GM12878 (cell line): ENCODE data around the gene XPC. TPM values are rescaled to one million over a fixed set of nuclear protein-coding genes. Genes with fewer than 3 reads are reported as not detected.

ENCODE experiments used
- ATAC-seq: fragments of 200-7000 bp; cut with Tn5 transposase; 3 replicates; pipeline ENCODE4 v1.9.1; 2020; ENCODE audit warnings: mild to moderate bottlenecking, moderate library complexity
- BruUV-seq: library from RNA; stranded (reverse); fragments of 400-500 nt; replicated peaks from 2 replicates; lab custom pipeline; 2021; lab: Mats Ljungman, UMichigan
- CTCF ChIA-PET: fragments of 300-600 bp; sonication (Branson Sonifier 250); formaldehyde crosslinking; extraction: SDS; loops from one replicate; lab custom pipeline; 2021; ENCODE audit warnings: inconsistent platforms; lab: Yijun Ruan, JAX
- POLR2A ChIA-PET: fragments of 350-600 bp; formaldehyde crosslinking; extraction: SDS; loops from one replicate; lab custom pipeline; 2021; ENCODE audit warnings: inconsistent platforms; lab: Charles Lee
- RAD21 ChIA-PET: fragments of 300-600 bp; sonication (Branson Sonifier 250); formaldehyde crosslinking; loops from one replicate; lab custom pipeline; 2023; ENCODE audit warnings: antibody characterized with exemption; ENCODE audit not compliant: unreplicated experiment; lab: Charles Lee
- SMC1A ChIA-PET: fragments of 300-600 bp; sonication (Branson Sonifier 250); formaldehyde crosslinking; loops from one replicate; lab custom pipeline; 2023; ENCODE audit not compliant: unreplicated experiment, uncharacterized antibody; lab: Charles Lee
- DNase-seq: peaks from one replicate; pipeline ENCODE4 v3.0.0-alpha.2; 2011; ENCODE audit warnings: low read depth, low spot score
- FAIRE-seq: peaks from 3 replicates; lab custom pipeline; 2011; peaks lifted over from hg19 to GRCh38; lab: Jason Lieb, UNC
- H2AFZ ChIP-seq: 2 replicates; pipeline ENCODE4 v1.6.0; 2011; ENCODE audit warnings: low read depth, low read length, control low read depth; ENCODE audit not compliant: control insufficient read depth
- H3K27ac ChIP-seq: 2 replicates; pipeline ENCODE4 v1.5.1; 2011; ENCODE audit warnings: control low read depth; ENCODE audit not compliant: control insufficient read depth, insufficient read depth
- H3K27me3 ChIP-seq, 2 experiments: replicated peaks in 1 of 2; 2 replicates each; pipeline versions ENCODE4 v1.6.0 to v1.6.1; 2011; ENCODE audit warnings: low read length in 1 of 2; ENCODE audit not compliant: control insufficient read depth in 2 of 2, insufficient read depth in 2 of 2
- H3K36me3 ChIP-seq, 2 experiments: 2 replicates each; pipeline ENCODE4 v1.5.1; 2011; ENCODE audit warnings: low read length in 1 of 2; ENCODE audit not compliant: control insufficient read depth in 2 of 2, insufficient read depth in 2 of 2
- H3K4me1 ChIP-seq: 2 replicates; pipeline ENCODE4 v1.6.1; 2011; ENCODE audit warnings: mild to moderate bottlenecking, low read length, moderate library complexity, mixed read lengths; ENCODE audit not compliant: control insufficient read depth, insufficient read depth
- H3K4me2 ChIP-seq: 2 replicates; pipeline ENCODE4 v1.6.0; 2011; ENCODE audit warnings: control low read depth; ENCODE audit not compliant: control insufficient read depth, insufficient read depth
- H3K4me3 ChIP-seq: fragments of 200-600 bp; sonication (generic); 2 replicates; pipeline ENCODE4 v1.5.1; 2016
- H3K79me2 ChIP-seq: 2 replicates; pipeline ENCODE4 v1.6.0; 2011; ENCODE audit warnings: low read length; ENCODE audit not compliant: control insufficient read depth, insufficient read depth
- H3K9ac ChIP-seq: 2 replicates; pipeline ENCODE4 v1.8.0; 2011; ENCODE audit warnings: low read length, control low read depth, mixed read lengths; ENCODE audit not compliant: control insufficient read depth, insufficient read depth
- H3K9me3 ChIP-seq: replicated peaks from 3 replicates; pipeline ENCODE4 v1.5.1; 2011; ENCODE audit warnings: mild to moderate bottlenecking, low read length; ENCODE audit not compliant: control insufficient read depth, insufficient read depth
- H4K20me1 ChIP-seq: 2 replicates; pipeline ENCODE4 v1.6.0; 2011; ENCODE audit not compliant: control insufficient read depth, insufficient read depth
- BACH1 ChIP-seq: fragments of 450-650 bp; IDR thresholded peaks from 2 replicates; pipeline ENCODE4 v1.6.1; 2017; ENCODE audit warnings: mild to moderate bottlenecking, borderline replicate concordance
- CBFB ChIP-seq: IDR thresholded peaks from 2 replicates; pipeline ENCODE4 v1.6.1; 2016; ENCODE audit warnings: antibody characterized with exemption, low read depth
- ELK1 ChIP-seq: IDR thresholded peaks from 2 replicates; pipeline ENCODE4 v1.6.1; 2012; ENCODE audit warnings: low read depth, low read length, improper control_type of control experiment
- GABPA ChIP-seq: IDR thresholded peaks from 2 replicates; pipeline ENCODE4 v1.6.1; 2014; ENCODE audit warnings: antibody characterized with exemption, low read depth, mild to moderate bottlenecking, inconsistent platforms
- MAX ChIP-seq: IDR thresholded peaks from 2 replicates; pipeline ENCODE4 v1.6.1; 2012; ENCODE audit warnings: low read depth, low read length, improper control_type of control experiment
- NFYB ChIP-seq: IDR thresholded peaks from 2 replicates; pipeline ENCODE4 v1.6.1; 2011; ENCODE audit warnings: low read depth, mild to moderate bottlenecking, low read length, improper control_type of control experiment, moderate library complexity; ENCODE audit not compliant: insufficient read depth
- PAX5 ChIP-seq: IDR thresholded peaks from 2 replicates; pipeline ENCODE4 v1.6.1; 2011; ENCODE audit warnings: low read depth, low read length, borderline replicate concordance
- POLR2AphosphoS5 ChIP-seq: IDR thresholded peaks from 2 replicates; pipeline ENCODE4 v1.6.1; 2011; ENCODE audit warnings: mild to moderate bottlenecking, low read length, inconsistent platforms
- TARDBP ChIP-seq: IDR thresholded peaks from 2 replicates; pipeline ENCODE4 v1.6.1; 2016; ENCODE audit warnings: borderline replicate concordance
- ZBTB11 ChIP-seq: fragments of 450-650 bp; formaldehyde crosslinking; IDR thresholded peaks from 2 replicates; pipeline ENCODE4 v1.5.0; 2022; ENCODE audit warnings: mild to moderate bottlenecking, missing genetic modification characterization
- ZNF207 ChIP-seq: fragments of 450-650 bp; IDR thresholded peaks from 2 replicates; pipeline ENCODE4 v1.6.1; 2014; ENCODE audit warnings: antibody characterized with exemption, mild to moderate bottlenecking, borderline replicate concordance
- WGBS: methylation state at CpG from one replicate; pipeline ENCODE4 v1.1.6; 2016; ENCODE audit warnings: low lambda C conversion rate; ENCODE audit not compliant: insufficient replicate concordance, insufficient coverage; ENCODE audit errors: missing lambda C conversion rate; 5-methylcytosine and 5-hydroxymethylcytosine counted together
- in situ Hi-C: fragments of 300-500 bp; cut with MboI; formaldehyde crosslinking; loops from 9 replicates; pipeline ENCODE4 v1.14.3; 2018; ENCODE audit warnings: mixed read lengths
- intact Hi-C: fragments of 100-400 bp; cut with micrococcal nuclease; formaldehyde crosslinking; loops from one replicate; pipeline ENCODE4 v1.14.2; 2022; ENCODE audit not compliant: unreplicated experiment
- polyA plus RNA-seq, 11 experiments: library from polyadenylated mRNA; depleted of rRNA in 4 of 11; unstranded in 6 of 11; stranded (reverse) in 5 of 11; fragments of >200 nt; fragmentation: Nextera tagmentation in 4 of 11; fragmentation: Illumina TruSeq in 1 of 11; extraction: Ambion mirVana in 4 of 11; extraction: Trizol in 1 of 11; gene quantifications; 1 replicate in 1 of 11; 2 replicates in 10 of 11; pipeline versions ENCODE4 v1.2.1 to v1.2.3, GENCODE V29; 2011 to 2016; ENCODE audit warnings: inconsistent platforms in 2 of 11, missing spikeins in 2 of 11, low read depth in 1 of 11
- total RNA-seq, 4 experiments: library from RNA; depleted of rRNA in 3 of 4; stranded (reverse); fragments of >200 nt in 3 of 4; fragmentation: Illumina TruSeq in 1 of 4; extraction: Trizol in 1 of 4; gene quantifications; 2 replicates each; pipeline versions ENCODE4 v1.2.1 to v1.2.3, GENCODE V29; 2013 to 2021
- TF ChIP-seq, protein P1 (sequence below): IDR thresholded peaks from 2 replicates; pipeline ENCODE4 v1.6.1; 2011; ENCODE audit warnings: low read depth, low read length, improper control_type of control experiment, borderline replicate concordance
- TF ChIP-seq, protein P2 (sequence below): fragments of 150-350 bp; IDR thresholded peaks from 2 replicates; pipeline ENCODE4 v1.6.1; 2014; ENCODE audit warnings: mild to moderate bottlenecking, low read depth, low read length
- TF ChIP-seq, protein P3 (sequence below): IDR thresholded peaks from 2 replicates; pipeline ENCODE4 v1.6.1; 2012; ENCODE audit warnings: mild to moderate bottlenecking, low read depth, low read length

XPC gene
- total and polyA plus RNA-seq, 10 of the 15 experiments (the other 5 are each of a cell fraction or from before 2014, with no cell fraction given), result 4.0 to 48.3 (median 29.8) TPM

- intact Hi-C loops, result no loop called here
- FAIRE-seq, result no peak
These were observed 17.1 kb downstream of the XPC start for GRCh38 chr3:14161282-14161681.

More at GRCh38 chr3:14161282-14161681, 17.1 kb downstream of the XPC start:
- ATAC-seq (no peak), DNase-seq (no peak)
- BruUV-seq, result no TSS peak
- peaks cover 9% of the 10 kb centered on the region; the same call in 2 of the 3 replicates for H3K9me3 ChIP-seq
- no peaks in the 10 kb centered on the region for H3K27me3 ChIP-seq
- POLR2A ChIA-PET, result no interaction called here
- no peak overlapping the region for H3K4me3 ChIP-seq
- SMC1A ChIA-PET, result no interaction called here
- WGBS, result 97% methylated on average over 2 of the region's 2 CpGs
- H4K20me1 ChIP-seq, result no peaks in the 10 kb centered on the region
- TF ChIP-seq, protein P1, sequence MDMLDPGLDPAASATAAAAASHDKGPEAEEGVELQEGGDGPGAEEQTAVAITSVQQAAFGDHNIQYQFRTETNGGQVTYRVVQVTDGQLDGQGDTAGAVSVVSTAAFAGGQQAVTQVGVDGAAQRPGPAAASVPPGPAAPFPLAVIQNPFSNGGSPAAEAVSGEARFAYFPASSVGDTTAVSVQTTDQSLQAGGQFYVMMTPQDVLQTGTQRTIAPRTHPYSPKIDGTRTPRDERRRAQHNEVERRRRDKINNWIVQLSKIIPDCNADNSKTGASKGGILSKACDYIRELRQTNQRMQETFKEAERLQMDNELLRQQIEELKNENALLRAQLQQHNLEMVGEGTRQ, result no peak
- no peak for TF ChIP-seq ZNF207
- no peak for TF ChIP-seq BACH1
- TF ChIP-seq MAX, result no peak
- no peak for TF ChIP-seq CBFB
- no peak for TF ChIP-seq PAX5
- no peak for TF ChIP-seq NFYB
- TF ChIP-seq TARDBP, result no peak
- TF ChIP-seq ELK1, result no peak
- no peak for TF ChIP-seq GABPA
- TF ChIP-seq, protein P2, sequence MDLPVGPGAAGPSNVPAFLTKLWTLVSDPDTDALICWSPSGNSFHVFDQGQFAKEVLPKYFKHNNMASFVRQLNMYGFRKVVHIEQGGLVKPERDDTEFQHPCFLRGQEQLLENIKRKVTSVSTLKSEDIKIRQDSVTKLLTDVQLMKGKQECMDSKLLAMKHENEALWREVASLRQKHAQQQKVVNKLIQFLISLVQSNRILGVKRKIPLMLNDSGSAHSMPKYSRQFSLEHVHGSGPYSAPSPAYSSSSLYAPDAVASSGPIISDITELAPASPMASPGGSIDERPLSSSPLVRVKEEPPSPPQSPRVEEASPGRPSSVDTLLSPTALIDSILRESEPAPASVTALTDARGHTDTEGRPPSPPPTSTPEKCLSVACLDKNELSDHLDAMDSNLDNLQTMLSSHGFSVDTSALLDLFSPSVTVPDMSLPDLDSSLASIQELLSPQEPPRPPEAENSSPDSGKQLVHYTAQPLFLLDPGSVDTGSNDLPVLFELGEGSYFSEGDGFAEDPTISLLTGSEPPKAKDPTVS, result no peak
- no peak for TF ChIP-seq POLR2AphosphoS5
- TF ChIP-seq, protein P3, sequence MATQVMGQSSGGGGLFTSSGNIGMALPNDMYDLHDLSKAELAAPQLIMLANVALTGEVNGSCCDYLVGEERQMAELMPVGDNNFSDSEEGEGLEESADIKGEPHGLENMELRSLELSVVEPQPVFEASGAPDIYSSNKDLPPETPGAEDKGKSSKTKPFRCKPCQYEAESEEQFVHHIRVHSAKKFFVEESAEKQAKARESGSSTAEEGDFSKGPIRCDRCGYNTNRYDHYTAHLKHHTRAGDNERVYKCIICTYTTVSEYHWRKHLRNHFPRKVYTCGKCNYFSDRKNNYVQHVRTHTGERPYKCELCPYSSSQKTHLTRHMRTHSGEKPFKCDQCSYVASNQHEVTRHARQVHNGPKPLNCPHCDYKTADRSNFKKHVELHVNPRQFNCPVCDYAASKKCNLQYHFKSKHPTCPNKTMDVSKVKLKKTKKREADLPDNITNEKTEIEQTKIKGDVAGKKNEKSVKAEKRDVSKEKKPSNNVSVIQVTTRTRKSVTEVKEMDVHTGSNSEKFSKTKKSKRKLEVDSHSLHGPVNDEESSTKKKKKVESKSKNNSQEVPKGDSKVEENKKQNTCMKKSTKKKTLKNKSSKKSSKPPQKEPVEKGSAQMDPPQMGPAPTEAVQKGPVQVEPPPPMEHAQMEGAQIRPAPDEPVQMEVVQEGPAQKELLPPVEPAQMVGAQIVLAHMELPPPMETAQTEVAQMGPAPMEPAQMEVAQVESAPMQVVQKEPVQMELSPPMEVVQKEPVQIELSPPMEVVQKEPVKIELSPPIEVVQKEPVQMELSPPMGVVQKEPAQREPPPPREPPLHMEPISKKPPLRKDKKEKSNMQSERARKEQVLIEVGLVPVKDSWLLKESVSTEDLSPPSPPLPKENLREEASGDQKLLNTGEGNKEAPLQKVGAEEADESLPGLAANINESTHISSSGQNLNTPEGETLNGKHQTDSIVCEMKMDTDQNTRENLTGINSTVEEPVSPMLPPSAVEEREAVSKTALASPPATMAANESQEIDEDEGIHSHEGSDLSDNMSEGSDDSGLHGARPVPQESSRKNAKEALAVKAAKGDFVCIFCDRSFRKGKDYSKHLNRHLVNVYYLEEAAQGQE, result no peak
- no peak for TF ChIP-seq ZBTB11
- H3K9ac ChIP-seq, result no peak overlapping the region
- H3K36me3 ChIP-seq, result peaks cover 11 to 41% of the 10 kb centered on the region in 2 experiments
- no peak overlapping the region for H2AFZ ChIP-seq
- H3K4me2 ChIP-seq, result no peak overlapping the region
- no peak overlapping the region for H3K27ac ChIP-seq
- no peaks in the 10 kb centered on the region for H3K4me1 ChIP-seq
- RAD21 ChIA-PET, result no interaction called here
- in situ Hi-C loops, result no loop called here
- CTCF ChIA-PET, result interaction anchor here (1.6 kb wide), 1 partner anchor 13 kb away, joined by 3 read pairs; no protein-coding TSS in a partner anchor
- H3K79me2 ChIP-seq, result no peaks in the 10 kb centered on the region
